T-helper 9 cell (primary cell): ENCODE measurements around the gene PNLIPRP1.

Experiments
- DNase-seq: peaks from one replicate; pipeline ENCODE4 v3.0.0-alpha.2; 2020
- total RNA-seq, 2 donors: gene quantifications; one replicate each; lab custom pipeline; 2026; lab: John Stamatoyannopoulos, UW

The PNLIPRP1 gene
- 0 reads per million in 2 donors for total RNA-seq

DNA sequence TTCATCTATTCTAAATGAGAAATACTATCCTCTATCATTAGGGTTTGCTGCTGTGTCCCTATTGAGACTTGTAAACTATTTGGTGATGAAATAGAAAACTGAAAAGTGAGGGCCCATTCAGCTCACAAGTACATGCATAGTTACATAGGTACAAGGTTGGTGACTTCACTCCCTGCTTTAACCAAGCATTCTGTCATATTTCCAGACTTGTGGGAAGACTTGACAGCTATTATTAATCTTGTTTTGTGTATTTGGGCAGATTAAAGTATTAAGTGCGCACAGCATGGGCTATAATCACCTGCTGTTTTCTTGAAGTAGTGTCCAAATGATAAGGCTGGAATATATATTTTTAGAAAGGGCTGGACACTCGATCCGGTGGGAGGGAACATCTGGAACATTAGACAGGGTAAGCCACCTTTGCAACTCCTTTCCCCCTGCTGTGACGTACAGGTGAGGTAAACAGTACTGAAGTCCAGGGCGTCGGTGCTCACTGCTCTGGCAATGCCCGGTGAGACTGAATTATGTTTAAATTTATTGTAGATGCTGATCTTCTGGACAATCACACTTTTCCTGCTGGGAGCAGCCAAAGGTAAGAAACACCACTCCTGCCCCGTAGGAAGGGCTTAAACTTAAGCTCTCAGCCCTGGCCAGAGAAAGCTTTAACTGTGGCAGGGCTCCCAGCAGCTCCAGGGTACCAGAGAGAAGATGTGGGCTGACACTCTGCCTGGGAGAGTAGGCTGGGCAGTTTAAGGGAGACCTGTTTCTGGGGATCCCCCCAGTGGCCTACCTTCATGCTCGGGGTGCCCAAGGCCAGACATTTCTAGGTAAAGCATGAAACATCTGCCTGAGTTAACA lies at the start of gene PNLIPRP1:
PNLIPRP1 (plus strand) TSS at position 370 of the 855 bp plus-strand sequence; CDS start at position 541, 171 bp downstream.
- no peak for DNase-seq

DNA sequence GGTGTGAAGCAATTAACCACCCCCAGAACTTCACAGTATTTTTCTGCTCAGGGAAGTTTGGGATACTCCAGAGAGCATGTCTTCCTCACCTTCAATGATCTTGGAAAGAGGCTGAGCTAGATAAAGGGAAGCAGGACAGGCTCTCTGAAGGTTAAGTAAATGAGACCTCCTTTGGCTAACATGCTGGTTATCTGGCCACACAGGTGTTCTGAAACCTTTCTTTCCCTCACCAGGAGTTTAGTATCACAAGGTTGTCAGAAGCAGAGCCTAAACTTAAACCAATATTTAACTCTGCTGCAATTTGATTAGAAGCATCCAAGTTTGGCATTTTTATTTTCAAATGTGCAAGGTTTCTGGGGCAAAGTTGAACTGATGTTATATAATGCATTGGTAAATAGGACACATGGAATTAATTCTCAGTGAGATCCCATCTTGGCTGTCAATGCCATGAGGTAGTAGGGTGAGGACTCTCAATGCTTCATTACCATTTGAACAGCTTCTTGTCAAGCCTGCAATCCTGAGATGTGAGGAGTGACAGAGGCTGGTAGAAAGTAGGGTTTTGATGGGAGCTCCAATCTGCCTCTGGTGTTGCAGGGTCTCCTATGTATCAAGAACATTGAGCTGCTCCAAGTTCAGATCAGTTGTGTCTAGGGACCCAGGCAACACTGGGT lies 48.6 kb upstream of the PNLIPRP1 start:
- no peak for DNase-seq

- DNase-seq, result no peak
These were observed 45.6 kb upstream of the PNLIPRP1 start for GRCh38 chr10:116545122-116545521.

GRCh38 chr10:116545756-116546155 lies 45.0 kb upstream of the PNLIPRP1 start, which contains the start of gene PNLIP:
PNLIP (plus strand) TSS chr10:116545931; CDS start chr10:116546093, 162 bp downstream.
- DNase-seq, result no peak

DNA sequence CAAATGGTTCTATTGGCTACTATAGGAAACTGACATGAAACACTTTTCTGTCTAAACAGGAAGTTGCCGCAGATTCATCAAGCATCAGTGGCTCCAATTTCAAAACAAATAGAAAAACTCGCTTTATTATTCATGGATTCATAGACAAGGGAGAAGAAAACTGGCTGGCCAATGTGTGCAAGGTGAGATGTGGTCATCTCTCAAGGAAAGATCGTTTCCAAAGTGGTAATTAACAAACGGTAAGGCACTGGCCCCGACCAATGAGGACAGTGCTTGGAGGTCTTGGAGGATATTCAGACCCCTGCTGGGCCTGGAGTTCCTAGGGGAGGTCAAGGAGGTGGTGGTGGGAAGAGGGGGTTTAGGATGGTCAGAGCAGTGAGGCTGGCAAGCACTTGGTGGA lies 42.5 kb upstream of the PNLIPRP1 start:
- no peak for DNase-seq

DNA sequence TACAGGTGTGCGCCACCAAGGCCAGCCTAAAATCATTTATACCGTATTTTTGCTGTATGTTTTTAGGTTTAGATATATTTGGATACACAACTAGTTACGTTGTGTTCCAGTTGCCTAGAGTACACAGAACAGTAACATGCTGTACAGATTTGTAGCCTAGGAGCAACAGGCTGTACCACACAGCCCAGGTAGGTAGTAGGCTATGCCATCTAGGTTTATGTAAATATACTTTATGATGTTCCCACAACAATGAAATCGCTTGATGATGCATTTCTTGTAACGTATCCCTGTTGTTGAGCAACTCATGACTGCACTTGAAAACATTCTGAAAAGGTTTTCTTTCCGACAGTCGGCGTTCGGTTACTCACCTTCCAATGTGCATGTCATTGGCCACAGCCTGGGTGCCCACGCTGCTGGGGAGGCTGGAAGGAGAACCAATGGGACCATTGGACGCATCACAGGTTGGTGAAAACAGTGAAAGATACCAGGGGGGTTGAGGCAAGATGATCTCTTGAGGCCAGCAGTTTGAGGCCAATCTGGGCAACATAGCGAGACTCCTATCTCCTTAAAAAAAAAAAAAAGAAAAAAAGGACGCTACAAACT lies 37.3 kb upstream of the PNLIPRP1 start:
- no peak for DNase-seq

GRCh38 chr10:116554628-116555027 lies 36.1 kb upstream of the PNLIPRP1 start:
- no peak for DNase-seq

- DNase-seq, result no peak
These were observed 34.9 kb upstream of the PNLIPRP1 start for GRCh38 chr10:116555880-116556279.

GRCh38 chr10:116557305-116557880 lies 33.4 kb upstream of the PNLIPRP1 start:
- DNase-seq, result no peak

- no peak for DNase-seq
These were observed 25.2 kb upstream of the PNLIPRP1 start for GRCh38 chr10:116565534-116565933.

DNA sequence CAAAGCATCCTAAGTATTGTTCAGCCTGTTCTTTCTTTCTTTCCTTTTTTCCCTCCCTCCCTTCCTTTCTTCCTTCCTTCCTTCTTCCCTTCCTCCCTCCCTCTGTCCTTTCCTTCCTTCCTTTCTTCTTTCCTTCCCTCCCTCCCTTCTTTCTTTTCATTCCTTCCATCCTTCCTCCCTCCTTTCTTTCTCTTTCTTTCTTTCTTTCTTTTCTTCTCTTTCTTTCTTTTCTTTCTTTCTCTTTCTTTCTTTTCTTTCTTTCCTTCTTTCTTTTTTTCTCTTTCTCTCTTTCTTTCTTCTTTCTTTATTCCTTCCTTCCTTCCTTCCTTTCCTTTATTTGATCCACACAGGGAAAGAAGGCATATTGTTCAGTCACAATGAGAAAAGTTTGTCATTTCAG lies 23.8 kb upstream of the PNLIPRP1 start:
- no peak for DNase-seq

DNA sequence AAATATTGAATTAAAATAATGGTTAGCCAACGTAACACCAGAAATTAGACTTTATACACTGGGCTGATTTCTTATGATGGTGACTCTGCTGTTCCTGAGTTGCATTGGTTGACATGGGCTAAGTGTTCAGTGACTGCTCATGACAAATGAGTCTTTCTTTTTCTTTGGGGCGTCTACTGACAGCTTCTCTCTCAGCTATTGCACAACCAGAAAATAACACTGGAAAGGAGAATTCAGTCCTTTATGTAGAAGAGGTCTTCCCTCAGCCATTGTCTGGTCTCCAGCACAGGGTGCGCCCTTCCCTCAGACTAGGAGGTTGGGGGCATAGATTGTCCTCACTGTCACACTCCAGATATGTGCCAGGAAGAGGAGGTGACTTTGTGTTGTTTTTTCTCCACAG lies 23.4 kb upstream of the PNLIPRP1 start:
- DNase-seq, result no peak

- no peak for DNase-seq
These were observed 16.0 kb upstream of the PNLIPRP1 start for GRCh38 chr10:116574797-116575196.

DNA sequence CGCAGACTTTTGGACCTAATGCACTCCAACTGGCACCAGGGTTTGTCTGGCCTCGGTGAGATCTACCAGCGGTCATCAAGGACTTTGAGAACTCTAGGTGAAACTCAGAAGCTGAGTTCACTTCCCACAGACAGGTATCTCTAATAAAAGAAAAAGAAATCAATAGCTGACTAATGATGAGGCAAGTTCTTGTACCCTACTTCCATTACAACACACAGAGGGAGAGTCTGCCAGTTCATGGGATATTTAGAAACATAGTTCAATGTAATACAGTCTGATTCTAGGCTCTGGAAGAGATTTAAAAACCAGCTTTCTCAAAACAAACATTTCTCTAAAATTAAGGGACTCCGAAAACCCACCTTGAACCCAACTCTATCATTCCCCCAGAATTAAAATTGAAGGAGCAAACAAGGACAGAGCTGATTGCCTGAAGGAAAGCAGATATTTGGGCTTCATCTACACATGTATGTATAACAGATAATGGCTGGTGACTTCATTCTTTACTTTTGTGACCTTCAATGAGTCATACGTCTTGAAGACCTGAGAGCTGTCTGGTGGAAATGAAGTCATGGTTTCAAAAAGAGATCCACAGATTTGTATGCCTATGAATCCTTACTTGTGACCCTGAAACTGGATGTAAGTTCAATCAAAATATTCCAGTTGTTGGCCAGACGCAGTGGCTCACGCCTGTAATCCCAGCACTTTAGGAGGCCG lies 2.7 kb upstream of the PNLIPRP1 start:
- no peak for DNase-seq

DNA sequence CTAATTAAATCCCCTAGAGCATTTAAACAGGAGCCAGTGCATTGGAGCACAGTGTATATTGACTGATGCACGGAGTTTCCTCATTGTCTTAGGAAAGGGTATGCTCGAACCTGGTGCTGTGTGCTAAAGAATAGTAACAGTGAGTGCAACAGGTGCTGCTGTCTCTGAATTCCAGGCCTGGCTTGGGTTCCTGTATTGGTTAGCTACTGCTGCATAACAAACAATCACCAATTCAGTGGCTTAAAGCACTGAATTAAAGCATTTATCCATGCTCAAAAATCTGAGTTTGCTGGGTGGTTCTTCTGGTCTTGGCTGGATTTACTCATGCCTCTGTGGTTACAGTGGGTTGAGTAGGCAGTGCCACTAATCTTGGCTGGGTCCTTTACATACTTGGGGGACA lies 1.8 kb upstream of the PNLIPRP1 start:
- DNase-seq, result no peak

- DNase-seq, result no peak
These were observed 833 bp upstream of the PNLIPRP1 start for GRCh38 chr10:116589926-116590325.

DNA sequence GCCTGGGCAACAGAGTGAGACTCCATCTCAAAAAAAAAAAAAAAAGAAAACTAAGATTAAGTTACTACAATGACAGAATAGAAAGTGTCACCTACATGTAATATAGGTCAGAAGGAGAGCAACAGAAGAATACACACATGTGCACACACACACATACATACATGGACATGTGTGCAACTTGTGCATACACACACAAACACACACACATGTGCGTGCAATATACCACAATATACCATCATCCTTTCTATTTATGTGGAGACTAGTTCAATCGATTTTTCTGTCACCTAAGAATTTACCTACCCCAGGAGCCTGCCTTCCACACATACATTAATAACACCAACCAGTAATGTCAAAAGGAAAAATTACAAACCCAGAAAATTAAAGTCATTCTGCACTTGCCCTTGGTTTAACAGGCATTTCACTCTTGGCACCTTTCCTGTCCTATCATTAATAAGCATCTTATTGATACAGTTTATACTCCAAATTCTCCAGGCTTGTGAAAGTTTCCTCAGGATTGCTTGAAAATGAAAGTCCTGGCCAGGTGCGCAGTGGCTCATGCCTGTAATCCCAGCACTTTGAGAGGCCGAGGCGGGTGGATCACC lies 2.5 kb downstream of the PNLIPRP1 start:
- no peak for DNase-seq

- no peak for DNase-seq
These were observed 3.8 kb downstream of the PNLIPRP1 start for GRCh38 chr10:116594525-116595035.

DNA sequence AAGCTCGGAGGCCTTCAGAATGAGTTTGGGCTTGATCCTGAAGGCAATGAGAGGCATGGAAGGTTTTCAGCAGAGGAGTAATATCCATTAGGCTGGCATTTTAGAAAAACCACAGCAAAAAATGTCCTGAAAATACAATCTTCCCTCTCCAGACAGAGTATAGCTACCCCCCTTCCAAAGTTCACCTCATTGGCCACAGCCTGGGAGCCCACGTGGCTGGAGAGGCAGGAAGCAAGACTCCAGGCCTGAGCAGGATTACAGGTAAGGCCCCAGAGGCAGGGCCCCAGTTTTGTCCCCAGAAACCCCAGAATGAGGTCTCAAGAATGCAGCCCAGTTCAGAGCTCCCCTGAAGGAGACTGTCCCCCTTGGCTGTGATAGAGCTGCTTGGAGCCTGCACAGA lies 5.3 kb downstream of the PNLIPRP1 start:
- no peak for DNase-seq

- DNase-seq, result no peak
These were observed 6.8 kb downstream of the PNLIPRP1 start for GRCh38 chr10:116597543-116597942.

GRCh38 chr10:116598329-116598728 lies 7.6 kb downstream of the PNLIPRP1 start:
- DNase-seq, result no peak

DNA sequence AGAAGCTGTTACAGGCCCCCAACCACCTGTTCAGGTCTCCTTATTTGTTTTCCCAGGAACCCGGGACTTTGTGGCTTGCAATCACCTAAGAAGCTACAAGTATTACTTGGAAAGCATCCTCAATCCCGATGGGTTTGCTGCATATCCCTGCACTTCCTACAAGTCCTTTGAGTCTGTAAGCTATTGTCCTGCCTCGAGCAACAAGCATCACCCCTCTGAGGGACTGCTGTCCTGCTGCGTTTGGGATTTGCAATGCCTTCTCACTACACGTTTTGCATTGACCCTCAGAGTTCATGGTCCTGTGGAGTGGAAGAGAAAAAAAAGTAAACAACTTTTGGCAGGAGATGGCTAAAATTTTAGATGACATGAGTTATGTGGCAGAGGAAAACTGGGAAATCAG lies 9.2 kb downstream of the PNLIPRP1 start:
- no peak for DNase-seq
